Body of pancreas (tissue), 4 donors: Measurements from ENCODE around the gene DNAJB13. TPM values are rescaled to one million over a fixed set of nuclear protein-coding genes. Genes with fewer than 3 reads are reported as not detected.

Experiments used
- ATAC-seq: fragments of 150-250 bp; one replicate; pipeline ENCODE4 v1.9.1; 2016
- DNase-seq, 4 donors: peaks; one replicate each; pipeline ENCODE4 v3.0.0-alpha.2; 2019
- H3K27ac ChIP-seq, 4 donors: fragments of 200-600 bp; sonication (generic); 1 replicate in 3 of 4; 2 replicates in 1 of 4; pipeline versions ENCODE4 v1.5.1 to v1.6.1; 2016 to 2019; ENCODE audit warnings: mild to moderate bottlenecking in 1 of 4, mixed read lengths in 1 of 4, moderate library complexity in 1 of 4
- H3K27me3 ChIP-seq, 2 donors: fragments of 200-600 bp; sonication (generic); one replicate each; pipeline ENCODE4 v1.6.0; 2016; ENCODE audit warnings: mild to moderate bottlenecking in 1 of 2
- H3K36me3 ChIP-seq, 2 donors: fragments of 200-600 bp; sonication (generic); replicated peaks in 1 of 2; 2 replicates each; pipeline ENCODE4 v1.5.1; 2016; ENCODE audit warnings: low read depth in 2 of 2; ENCODE audit not compliant: insufficient read depth in 1 of 2
- H3K4me1 ChIP-seq: fragments of 200-600 bp; sonication (generic); one replicate; pipeline ENCODE4 v1.6.0; 2016
- H3K4me3 ChIP-seq, 2 donors: fragments of 200-600 bp; sonication (generic); 1 replicate in 1 of 2; 2 replicates in 1 of 2; pipeline ENCODE4 v1.5.1; 2016 to 2019
- H3K9me3 ChIP-seq, 3 donors: fragments of 200-600 bp; sonication (generic); 1 replicate in 2 of 3; 2 replicates in 1 of 3; pipeline ENCODE4 v1.5.1; 2016
- POLR2A ChIP-seq, 3 donors: fragments of 450-650 bp; IDR thresholded peaks; one replicate each; pipeline ENCODE4 v1.6.1; 2016; ENCODE audit warnings: antibody characterized with exemption in 3 of 3, mild to moderate bottlenecking in 2 of 3
- WGBS, 2 donors: methylation state at CpG; one replicate each; pipeline ENCODE4 v1.1.5; 2017; 5-methylcytosine and 5-hydroxymethylcytosine counted together
- intact Hi-C: fragments of 100-400 bp; cut with DNase I; formaldehyde crosslinking; loops from one replicate; pipeline ENCODE4 v1.15.1; 2023
- total RNA-seq, 2 donors: library from RNA; depleted of rRNA; stranded (reverse); fragments of >200 nt; gene quantifications; one replicate each; pipeline ENCODE4 v1.1.0, GENCODE V29; 2016
- TF ChIP-seq, protein P1 (sequence below), 7 experiments: fragments of 450-650 bp in 4 of 7; fragments of 200-600 bp in 3 of 7; sonication (generic) in 3 of 7; IDR thresholded peaks; one replicate each; pipeline ENCODE4 v1.5.1; 2016 to 2019; ENCODE audit warnings: antibody characterized with exemption in 7 of 7

Gene DNAJB13
- total RNA-seq, 2 donors from 2014 or later, result 0.78 TPM; not detected in 1

DNA sequence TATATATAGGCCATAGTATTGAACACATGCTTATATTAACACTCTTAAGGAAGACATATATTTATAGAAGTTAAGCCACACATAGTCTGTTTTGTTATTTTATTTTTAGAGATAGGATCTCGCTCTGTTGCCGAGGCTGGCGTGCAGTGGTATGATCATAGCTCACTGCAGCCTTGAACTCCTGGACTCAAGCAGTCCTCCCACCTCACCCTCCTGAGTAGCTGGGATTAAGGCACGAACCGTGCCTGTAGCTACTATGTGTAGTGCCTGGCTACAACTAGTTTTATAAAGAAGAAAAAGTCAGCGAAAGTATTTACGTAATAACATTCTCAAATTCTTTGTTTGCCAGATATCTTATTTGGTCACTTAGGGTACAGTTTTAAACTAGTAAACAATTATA is 37.4 kb downstream of the DNAJB13 start:
- intact Hi-C loops, result no loop called here
- H3K27me3 ChIP-seq, result no peaks in the 10 kb centered on the region
- H3K36me3 ChIP-seq, result no peaks in the 10 kb centered on the region
- no peak overlapping the region for H3K4me3 ChIP-seq
- WGBS, 2 donors, result 66 to 67% methylated on average over 7 of the region's 7 CpGs
- TF ChIP-seq POLR2A (IDR thresholded peaks at IDR 0.05), result no peak
- TF ChIP-seq, protein P1, sequence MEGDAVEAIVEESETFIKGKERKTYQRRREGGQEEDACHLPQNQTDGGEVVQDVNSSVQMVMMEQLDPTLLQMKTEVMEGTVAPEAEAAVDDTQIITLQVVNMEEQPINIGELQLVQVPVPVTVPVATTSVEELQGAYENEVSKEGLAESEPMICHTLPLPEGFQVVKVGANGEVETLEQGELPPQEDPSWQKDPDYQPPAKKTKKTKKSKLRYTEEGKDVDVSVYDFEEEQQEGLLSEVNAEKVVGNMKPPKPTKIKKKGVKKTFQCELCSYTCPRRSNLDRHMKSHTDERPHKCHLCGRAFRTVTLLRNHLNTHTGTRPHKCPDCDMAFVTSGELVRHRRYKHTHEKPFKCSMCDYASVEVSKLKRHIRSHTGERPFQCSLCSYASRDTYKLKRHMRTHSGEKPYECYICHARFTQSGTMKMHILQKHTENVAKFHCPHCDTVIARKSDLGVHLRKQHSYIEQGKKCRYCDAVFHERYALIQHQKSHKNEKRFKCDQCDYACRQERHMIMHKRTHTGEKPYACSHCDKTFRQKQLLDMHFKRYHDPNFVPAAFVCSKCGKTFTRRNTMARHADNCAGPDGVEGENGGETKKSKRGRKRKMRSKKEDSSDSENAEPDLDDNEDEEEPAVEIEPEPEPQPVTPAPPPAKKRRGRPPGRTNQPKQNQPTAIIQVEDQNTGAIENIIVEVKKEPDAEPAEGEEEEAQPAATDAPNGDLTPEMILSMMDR (IDR thresholded peaks at IDR 0.05), result no peak
- no peak overlapping the region for H3K27ac ChIP-seq
- DNase-seq (no peak), ATAC-seq (no peak)
- no peaks in the 10 kb centered on the region for H3K9me3 ChIP-seq
- peaks cover 7% of the 10 kb centered on the region for H3K4me1 ChIP-seq

DNA sequence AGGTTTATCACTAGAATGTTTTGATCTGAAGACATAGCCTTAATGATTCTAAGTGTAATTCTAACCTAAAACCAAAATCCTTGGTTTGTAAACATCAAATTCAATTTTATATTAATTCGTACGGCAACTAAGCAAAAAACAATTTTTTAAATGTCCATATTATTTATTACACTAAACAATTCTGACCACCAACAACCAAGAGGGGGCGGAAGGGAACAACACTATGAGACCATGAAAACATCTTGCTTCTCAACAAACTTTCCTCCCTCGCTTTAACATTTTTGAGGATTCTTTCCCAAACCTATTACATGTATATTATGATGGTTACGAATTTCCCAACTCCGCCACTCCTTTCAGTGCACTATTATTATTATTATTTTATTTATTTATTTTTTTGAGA is 38.3 kb downstream of the DNAJB13 start:
- 82 to 85% methylated on average over 6 of the region's 6 CpGs for WGBS, 2 donors
- ATAC-seq (no peak), DNase-seq (no peak)
- H3K36me3 ChIP-seq, result no peaks in the 10 kb centered on the region
- no peak overlapping the region for H3K27ac ChIP-seq
- no peaks in the 10 kb centered on the region for H3K27me3 ChIP-seq
- no peak overlapping the region for H3K4me3 ChIP-seq
- H3K9me3 ChIP-seq, result no peaks in the 10 kb centered on the region
- intact Hi-C loops, result no loop called here
- TF ChIP-seq, protein P1 (IDR thresholded peaks at IDR 0.05), result no peak
- TF ChIP-seq POLR2A (IDR thresholded peaks at IDR 0.05), result no peak
- H3K4me1 ChIP-seq, result no peaks in the 10 kb centered on the region

DNA sequence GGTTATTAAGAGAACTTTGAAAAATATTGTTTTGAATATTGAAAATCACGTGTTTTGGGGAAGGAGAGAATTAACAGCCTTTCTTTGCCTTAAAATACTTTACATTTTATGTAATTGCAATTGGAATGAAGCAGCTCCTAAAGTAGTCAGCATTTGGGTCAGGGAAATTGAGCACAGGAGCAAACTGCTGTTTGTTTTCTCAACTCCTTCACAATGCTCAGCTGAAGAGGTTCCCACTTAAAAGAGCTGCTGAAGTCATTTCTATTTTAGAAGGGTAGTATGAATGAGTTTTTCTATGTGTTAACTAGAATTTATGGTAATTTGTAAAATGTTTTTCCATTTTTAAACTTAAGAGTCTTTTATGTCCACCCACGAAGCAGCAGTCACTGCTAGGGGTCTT is 39.9 kb downstream of the DNAJB13 start:
- Histone ChIP-seq H3K4me1 (no peaks in the 10 kb centered on the region), H3K9me3 (no peaks in the 10 kb centered on the region), H3K27ac (no peak overlapping the region), H3K27me3 (no peaks in the 10 kb centered on the region), H3K36me3 (no peaks in the 10 kb centered on the region), H3K4me3 (no peak overlapping the region)
- no peak for ATAC-seq
- TF ChIP-seq POLR2A (IDR thresholded peaks at IDR 0.05), result no peak
- TF ChIP-seq, protein P1 (IDR thresholded peaks at IDR 0.05), result no peak
- 70 to 80% methylated on average over 2 of the region's 2 CpGs for WGBS, 2 donors
- intact Hi-C loops, result no loop called here
- DNase-seq, result no peak

DNA sequence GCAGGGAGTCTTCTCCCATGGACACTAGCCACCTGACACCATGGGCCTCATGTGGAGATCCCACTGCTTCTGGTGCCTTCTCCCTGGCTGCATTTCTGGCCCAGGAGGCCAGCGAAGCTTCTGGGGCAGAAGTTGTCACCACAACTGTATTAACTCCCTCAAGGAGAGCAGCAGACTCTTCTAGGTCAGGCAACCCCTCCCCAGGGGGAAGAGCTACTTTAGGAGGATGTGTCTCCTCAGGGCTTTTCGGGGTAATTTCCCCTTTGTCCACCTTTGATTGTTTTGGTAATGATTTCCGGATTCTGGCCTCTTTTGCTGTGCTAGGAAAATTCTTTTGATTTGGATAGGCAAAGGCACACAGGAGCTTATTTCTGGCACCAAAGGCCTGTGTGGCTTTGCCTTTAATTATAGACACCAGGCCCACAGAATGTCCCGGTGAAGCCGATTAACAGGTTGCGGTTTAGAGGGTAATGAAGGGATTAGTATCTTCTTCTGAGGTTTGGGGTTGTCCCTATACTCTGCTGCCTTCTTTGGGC is 40.7 kb downstream of the DNAJB13 start:
- Histone ChIP-seq H3K27me3 (no peaks in the 10 kb centered on the region), H3K36me3 (no peaks in the 10 kb centered on the region), H3K4me3 (no peak overlapping the region), H3K27ac (no peak overlapping the region), H3K4me1 (no peaks in the 10 kb centered on the region), H3K9me3 (no peaks in the 10 kb centered on the region)
- DNase-seq (no peak), ATAC-seq (no peak)
- intact Hi-C loops, result no loop called here
- 85 to 87% methylated on average over 6 of the region's 6 CpGs for WGBS, 2 donors
- TF ChIP-seq, protein P1 (IDR thresholded peaks at IDR 0.05), result no peak
- no peak for TF ChIP-seq POLR2A (IDR thresholded peaks at IDR 0.05)

DNA sequence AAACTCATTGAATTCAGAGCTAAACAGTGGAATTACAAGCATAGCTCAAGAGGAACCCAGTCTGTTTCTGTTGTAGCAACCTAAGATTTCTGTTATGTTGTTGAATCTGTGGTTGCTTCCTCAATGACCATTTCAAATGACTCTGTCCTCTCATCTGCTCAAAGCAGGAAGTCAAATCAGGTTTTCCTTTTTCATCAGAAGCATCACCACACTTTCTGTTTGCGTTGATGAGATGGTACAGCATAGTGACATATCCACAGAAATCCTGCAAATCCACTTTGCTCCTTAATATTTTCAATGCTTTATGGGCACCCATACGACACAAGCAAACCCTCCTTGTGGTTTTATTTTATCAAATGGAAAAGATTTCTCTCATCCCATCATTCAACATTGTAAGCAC is 44.4 kb downstream of the DNAJB13 start:
- intact Hi-C loops, result no loop called here
- ATAC-seq, result no peak

More for the DNA sequence above, 44.4 kb downstream of the DNAJB13 start:
- H3K27me3 ChIP-seq, result no peaks in the 10 kb centered on the region
- no peaks in the 10 kb centered on the region for H3K4me1 ChIP-seq
- DNase-seq, result no peak
- H3K36me3 ChIP-seq, result no peaks in the 10 kb centered on the region
- H3K27ac ChIP-seq, result no peak overlapping the region
- H3K4me3 ChIP-seq, result no peak overlapping the region
- 68 to 80% methylated on average over 2 of the region's 2 CpGs for WGBS, 2 donors
- TF ChIP-seq, protein P1 (IDR thresholded peaks at IDR 0.05), result no peak
- no peak for TF ChIP-seq POLR2A (IDR thresholded peaks at IDR 0.05)
- no peaks in the 10 kb centered on the region for H3K9me3 ChIP-seq
